Muscle layer of duodenum (tissue), 2 donors: ENCODE results near the gene APCDD1L.
"Not testable (repeated sequence)": the region's sequence is repeated elsewhere in the genome, so short reads cannot be mapped to it uniquely, and the experiment has no call there.

ENCODE experiments used
- H3K27ac ChIP-seq: one replicate; pipeline ENCODE4 v1.7.0; 2013; ENCODE audit warnings: mild to moderate bottlenecking, low read length
- H3K27me3 ChIP-seq: one replicate; pipeline ENCODE4 v1.7.0; 2013; ENCODE audit warnings: low read depth, mild to moderate bottlenecking, control low read depth, low read length
- H3K36me3 ChIP-seq, 2 donors: one replicate each; pipeline ENCODE4 v1.7.0; 2013; ENCODE audit warnings: low read length in 2 of 2, control low read depth in 1 of 2, mild to moderate bottlenecking in 1 of 2; ENCODE audit not compliant: insufficient read depth in 2 of 2, control insufficient read depth in 1 of 2
- H3K4me1 ChIP-seq, 2 donors: one replicate each; pipeline ENCODE4 v1.7.0; 2013; ENCODE audit warnings: low read length in 2 of 2, mild to moderate bottlenecking in 2 of 2, control low read depth in 1 of 2, moderate library complexity in 1 of 2; ENCODE audit not compliant: insufficient read depth in 2 of 2, control insufficient read depth in 1 of 2
- H3K4me3 ChIP-seq, 2 donors: one replicate each; pipeline ENCODE4 v1.7.0; 2013; ENCODE audit warnings: low read length in 2 of 2, low read depth in 1 of 2, mild to moderate bottlenecking in 1 of 2
- H3K9me3 ChIP-seq, 2 donors: one replicate each; pipeline ENCODE4 v1.7.0; 2013; ENCODE audit warnings: low read length in 2 of 2, control low read depth in 1 of 2, mild to moderate bottlenecking in 1 of 2; ENCODE audit not compliant: control insufficient read depth in 1 of 2
- donor health status: healthy.

APCDD1L gene

DNA sequence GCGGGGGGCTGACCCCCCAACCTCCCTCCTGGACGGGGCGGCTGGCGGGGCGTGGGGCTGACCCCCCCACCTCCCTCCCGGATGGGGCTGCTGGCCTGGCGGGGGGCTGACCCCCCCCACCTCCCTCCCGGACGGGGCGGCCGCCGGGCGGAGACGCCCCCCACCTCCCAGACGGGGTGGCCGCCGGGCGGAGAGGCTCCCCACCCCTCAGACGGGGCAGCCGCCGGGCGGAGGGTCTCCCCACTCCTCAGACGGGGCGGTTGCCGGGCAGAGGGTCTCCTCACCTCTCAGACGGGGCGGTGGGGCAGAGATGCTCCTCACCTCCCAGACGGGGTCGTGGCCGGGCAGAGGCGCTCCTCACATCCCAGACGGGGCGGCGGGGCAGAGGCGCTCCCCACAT, 101.0 kb downstream of the APCDD1L start:
- not testable (repeated sequence) for H3K4me1 ChIP-seq, H3K4me3 ChIP-seq, H3K27me3 ChIP-seq, H3K36me3 ChIP-seq, H3K27ac ChIP-seq, H3K9me3 ChIP-seq
